Measurements from ENCODE around the gene PBX4. TPM values are rescaled to one million over a fixed set of nuclear protein-coding genes. Genes with fewer than 3 reads are reported as not detected.

The PBX4 gene
- total and polyA plus RNA-seq, 10 of the 15 experiments (the other 5 are each of a cell fraction or from before 2014, with no cell fraction given): 0.18 to 17.3 (median 4.2) TPM

DNA sequence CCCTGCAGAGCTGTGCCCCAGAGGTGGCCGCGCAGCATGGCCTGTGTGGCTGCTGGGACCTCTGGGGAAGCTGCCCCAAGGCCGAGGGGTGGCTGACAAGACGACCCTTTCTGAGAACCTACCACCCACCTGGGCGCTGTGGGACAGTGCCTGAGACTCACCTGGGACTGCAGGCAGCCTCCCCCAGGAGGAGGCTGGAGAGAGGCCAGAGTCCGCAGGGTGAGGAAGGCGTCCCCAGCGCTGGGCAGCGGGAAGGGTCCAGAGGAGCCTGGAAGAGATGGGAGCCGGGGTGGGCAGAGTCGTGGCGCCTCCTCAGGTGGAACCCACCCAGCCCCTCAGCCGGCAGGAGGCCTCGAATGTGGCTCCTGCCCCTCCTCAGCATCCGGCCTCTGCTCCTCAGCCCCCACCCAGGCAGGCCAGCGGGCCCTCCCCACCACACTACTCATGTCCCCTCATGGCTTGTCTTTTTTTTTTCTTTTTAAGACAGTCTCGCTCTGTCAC is 55.1 kb downstream of the PBX4 start:
- Histone ChIP-seq H3K79me2 (ENCODE audit: control insufficient read depth, insufficient read depth, low read length) (no peaks in the 10 kb centered on the region), H3K4me1 (ENCODE audit: control insufficient read depth, insufficient read depth, low read length) (no peaks in the 10 kb centered on the region), H3K4me3 (no peak overlapping the region), H3K4me2 (ENCODE audit: control insufficient read depth, insufficient read depth) (no peak overlapping the region), H3K27me3 (replicated peaks in 1 of 2; ENCODE audit: control insufficient read depth in 2 of 2, insufficient read depth in 2 of 2, low read length in 1 of 2) (no peaks in the 10 kb centered on the region), H4K20me1 (ENCODE audit: control insufficient read depth, insufficient read depth) (no peaks in the 10 kb centered on the region), H3K27ac (ENCODE audit: control insufficient read depth, insufficient read depth) (no peak overlapping the region), H3K36me3 (ENCODE audit: control insufficient read depth in 2 of 2, insufficient read depth in 2 of 2, low read length in 1 of 2) (peaks cover 0 to 6% of the 10 kb centered on the region in 2 experiments; a peak in 3 of 4 replicates), H2AFZ (ENCODE audit: control insufficient read depth, low read depth, low read length) (no peak overlapping the region), H3K9ac (ENCODE audit: control insufficient read depth, insufficient read depth, low read length) (no peak overlapping the region), H3K9me3 (replicated peaks; ENCODE audit: control insufficient read depth, insufficient read depth, low read length) (no peaks in the 10 kb centered on the region)
- BruUV-seq (replicated peaks): no TSS peak
- CTCF ChIA-PET: no interaction called here
- RAD21 ChIA-PET (ENCODE audit: unreplicated experiment): no interaction called here
- FAIRE-seq (no peak), DNase-seq (ENCODE audit: low read depth, low spot score) (no peak), ATAC-seq (no peak)
- WGBS (ENCODE audit: insufficient coverage, insufficient replicate concordance, low lambda C conversion rate, missing lambda C conversion rate): 83% methylated on average over 15 of the region's 17 CpGs
- intact Hi-C loops (cut with micrococcal nuclease; ENCODE audit: unreplicated experiment): no loop called here
- in situ Hi-C loops (cut with MboI): no loop called here
- POLR2A ChIA-PET: no interaction called here
- SMC1A ChIA-PET (ENCODE audit: uncharacterized antibody, unreplicated experiment): no interaction called here
- TF ChIP-seq CBX3 (IDR thresholded peaks at IDR 0.05; ENCODE audit: borderline replicate concordance, low read depth) (no peak), NFIC (IDR thresholded peaks at IDR 0.05; ENCODE audit: low read depth, low read length) (no peak), HDGF (IDR thresholded peaks at IDR 0.05) (no peak), RFX5 (IDR thresholded peaks at IDR 0.05; ENCODE audit: low read depth, low read length) (no peak), RUNX3 (IDR thresholded peaks at IDR 0.05; ENCODE audit: low read length) (no peak), EGR1 (IDR thresholded peaks at IDR 0.05; ENCODE audit: borderline replicate concordance in 1 of 2, low read depth in 2 of 2, low read length in 2 of 2) (no peak), PML (IDR thresholded peaks at IDR 0.05; ENCODE audit: low read length) (no peak), MEF2B (IDR thresholded peaks at IDR 0.05; ENCODE audit: partially characterized antibody, poor library complexity, severe bottlenecking) (no peak), MTA3 (IDR thresholded peaks at IDR 0.05; ENCODE audit: borderline replicate concordance, low read length) (no peak), CBX5 (IDR thresholded peaks at IDR 0.05; ENCODE audit: low read depth) (no peak), PAX8 (IDR thresholded peaks at IDR 0.05) (no peak)
- TF ChIP-seq, protein P1, sequence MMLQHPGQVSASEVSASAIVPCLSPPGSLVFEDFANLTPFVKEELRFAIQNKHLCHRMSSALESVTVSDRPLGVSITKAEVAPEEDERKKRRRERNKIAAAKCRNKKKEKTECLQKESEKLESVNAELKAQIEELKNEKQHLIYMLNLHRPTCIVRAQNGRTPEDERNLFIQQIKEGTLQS (IDR thresholded peaks at IDR 0.05; ENCODE audit: borderline replicate concordance, extremely low read depth, low read depth, low read length): no peak
- TF ChIP-seq, protein P2, sequence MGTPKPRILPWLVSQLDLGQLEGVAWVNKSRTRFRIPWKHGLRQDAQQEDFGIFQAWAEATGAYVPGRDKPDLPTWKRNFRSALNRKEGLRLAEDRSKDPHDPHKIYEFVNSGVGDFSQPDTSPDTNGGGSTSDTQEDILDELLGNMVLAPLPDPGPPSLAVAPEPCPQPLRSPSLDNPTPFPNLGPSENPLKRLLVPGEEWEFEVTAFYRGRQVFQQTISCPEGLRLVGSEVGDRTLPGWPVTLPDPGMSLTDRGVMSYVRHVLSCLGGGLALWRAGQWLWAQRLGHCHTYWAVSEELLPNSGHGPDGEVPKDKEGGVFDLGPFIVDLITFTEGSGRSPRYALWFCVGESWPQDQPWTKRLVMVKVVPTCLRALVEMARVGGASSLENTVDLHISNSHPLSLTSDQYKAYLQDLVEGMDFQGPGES (IDR thresholded peaks at IDR 0.05): no peak
- TF ChIP-seq, protein P3, sequence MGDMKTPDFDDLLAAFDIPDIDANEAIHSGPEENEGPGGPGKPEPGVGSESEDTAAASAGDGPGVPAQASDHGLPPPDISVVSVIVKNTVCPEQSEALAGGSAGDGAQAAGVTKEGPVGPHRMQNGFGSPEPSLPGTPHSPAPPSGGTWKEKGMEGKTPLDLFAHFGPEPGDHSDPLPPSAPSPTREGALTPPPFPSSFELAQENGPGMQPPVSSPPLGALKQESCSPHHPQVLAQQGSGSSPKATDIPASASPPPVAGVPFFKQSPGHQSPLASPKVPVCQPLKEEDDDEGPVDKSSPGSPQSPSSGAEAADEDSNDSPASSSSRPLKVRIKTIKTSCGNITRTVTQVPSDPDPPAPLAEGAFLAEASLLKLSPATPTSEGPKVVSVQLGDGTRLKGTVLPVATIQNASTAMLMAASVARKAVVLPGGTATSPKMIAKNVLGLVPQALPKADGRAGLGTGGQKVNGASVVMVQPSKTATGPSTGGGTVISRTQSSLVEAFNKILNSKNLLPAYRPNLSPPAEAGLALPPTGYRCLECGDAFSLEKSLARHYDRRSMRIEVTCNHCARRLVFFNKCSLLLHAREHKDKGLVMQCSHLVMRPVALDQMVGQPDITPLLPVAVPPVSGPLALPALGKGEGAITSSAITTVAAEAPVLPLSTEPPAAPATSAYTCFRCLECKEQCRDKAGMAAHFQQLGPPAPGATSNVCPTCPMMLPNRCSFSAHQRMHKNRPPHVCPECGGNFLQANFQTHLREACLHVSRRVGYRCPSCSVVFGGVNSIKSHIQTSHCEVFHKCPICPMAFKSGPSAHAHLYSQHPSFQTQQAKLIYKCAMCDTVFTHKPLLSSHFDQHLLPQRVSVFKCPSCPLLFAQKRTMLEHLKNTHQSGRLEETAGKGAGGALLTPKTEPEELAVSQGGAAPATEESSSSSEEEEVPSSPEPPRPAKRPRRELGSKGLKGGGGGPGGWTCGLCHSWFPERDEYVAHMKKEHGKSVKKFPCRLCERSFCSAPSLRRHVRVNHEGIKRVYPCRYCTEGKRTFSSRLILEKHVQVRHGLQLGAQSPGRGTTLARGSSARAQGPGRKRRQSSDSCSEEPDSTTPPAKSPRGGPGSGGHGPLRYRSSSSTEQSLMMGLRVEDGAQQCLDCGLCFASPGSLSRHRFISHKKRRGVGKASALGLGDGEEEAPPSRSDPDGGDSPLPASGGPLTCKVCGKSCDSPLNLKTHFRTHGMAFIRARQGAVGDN (IDR thresholded peaks at IDR 0.05): no peak
- TF ChIP-seq, protein P4, sequence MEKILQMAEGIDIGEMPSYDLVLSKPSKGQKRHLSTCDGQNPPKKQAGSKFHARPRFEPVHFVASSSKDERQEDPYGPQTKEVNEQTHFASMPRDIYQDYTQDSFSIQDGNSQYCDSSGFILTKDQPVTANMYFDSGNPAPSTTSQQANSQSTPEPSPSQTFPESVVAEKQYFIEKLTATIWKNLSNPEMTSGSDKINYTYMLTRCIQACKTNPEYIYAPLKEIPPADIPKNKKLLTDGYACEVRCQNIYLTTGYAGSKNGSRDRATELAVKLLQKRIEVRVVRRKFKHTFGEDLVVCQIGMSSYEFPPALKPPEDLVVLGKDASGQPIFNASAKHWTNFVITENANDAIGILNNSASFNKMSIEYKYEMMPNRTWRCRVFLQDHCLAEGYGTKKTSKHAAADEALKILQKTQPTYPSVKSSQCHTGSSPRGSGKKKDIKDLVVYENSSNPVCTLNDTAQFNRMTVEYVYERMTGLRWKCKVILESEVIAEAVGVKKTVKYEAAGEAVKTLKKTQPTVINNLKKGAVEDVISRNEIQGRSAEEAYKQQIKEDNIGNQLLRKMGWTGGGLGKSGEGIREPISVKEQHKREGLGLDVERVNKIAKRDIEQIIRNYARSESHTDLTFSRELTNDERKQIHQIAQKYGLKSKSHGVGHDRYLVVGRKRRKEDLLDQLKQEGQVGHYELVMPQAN (conservative IDR thresholded peaks at IDR 0.05): no peak
- TF ChIP-seq, protein P5, sequence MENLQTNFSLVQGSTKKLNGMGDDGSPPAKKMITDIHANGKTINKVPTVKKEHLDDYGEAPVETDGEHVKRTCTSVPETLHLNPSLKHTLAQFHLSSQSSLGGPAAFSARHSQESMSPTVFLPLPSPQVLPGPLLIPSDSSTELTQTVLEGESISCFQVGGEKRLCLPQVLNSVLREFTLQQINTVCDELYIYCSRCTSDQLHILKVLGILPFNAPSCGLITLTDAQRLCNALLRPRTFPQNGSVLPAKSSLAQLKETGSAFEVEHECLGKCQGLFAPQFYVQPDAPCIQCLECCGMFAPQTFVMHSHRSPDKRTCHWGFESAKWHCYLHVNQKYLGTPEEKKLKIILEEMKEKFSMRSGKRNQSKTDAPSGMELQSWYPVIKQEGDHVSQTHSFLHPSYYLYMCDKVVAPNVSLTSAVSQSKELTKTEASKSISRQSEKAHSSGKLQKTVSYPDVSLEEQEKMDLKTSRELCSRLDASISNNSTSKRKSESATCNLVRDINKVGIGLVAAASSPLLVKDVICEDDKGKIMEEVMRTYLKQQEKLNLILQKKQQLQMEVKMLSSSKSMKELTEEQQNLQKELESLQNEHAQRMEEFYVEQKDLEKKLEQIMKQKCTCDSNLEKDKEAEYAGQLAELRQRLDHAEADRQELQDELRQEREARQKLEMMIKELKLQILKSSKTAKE (IDR thresholded peaks at IDR 0.05; ENCODE audit: low read depth, poor library complexity, severe bottlenecking): no peak
